Measurements from ENCODE around the gene MPL. TPM values are rescaled to one million over a fixed set of nuclear protein-coding genes. Genes with fewer than 3 reads are reported as not detected.

MPL gene
- total and polyA plus RNA-seq, 9 donors: 0.09 to 0.18 (median 0.14) TPM; not detected in 3

DNA sequence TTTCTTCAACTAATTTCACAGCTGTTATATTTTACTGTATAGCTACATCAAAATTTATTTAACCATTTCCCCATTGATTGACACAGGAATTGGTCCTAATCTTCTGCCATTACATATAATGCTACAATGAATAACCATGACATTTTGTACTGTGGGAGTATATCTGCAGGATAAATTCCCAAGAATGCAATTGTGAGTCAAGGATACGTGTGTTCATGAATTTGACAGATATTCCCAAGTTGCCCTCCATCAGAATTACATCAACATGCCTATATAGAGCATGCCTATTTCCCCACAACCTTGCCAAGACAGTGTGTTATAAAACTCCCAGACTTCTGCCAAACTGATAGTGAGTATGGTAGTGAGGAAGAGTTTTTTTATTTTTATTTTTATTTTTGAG, 39.6 kb upstream of the MPL start:
- H3K9me3 ChIP-seq (replicated peaks; ENCODE audit: control insufficient read depth, low read depth, low read length): no peaks in the 10 kb centered on the region
- no peak overlapping the region for H3K27ac ChIP-seq (ENCODE audit: low read length)
- H3K27me3 ChIP-seq (ENCODE audit: control insufficient read depth, insufficient read depth, low read length): no peaks in the 10 kb centered on the region
- no peak overlapping the region for H3K4me3 ChIP-seq (ENCODE audit: low read length)
- no peaks in the 10 kb centered on the region for H3K36me3 ChIP-seq (ENCODE audit: control insufficient read depth, insufficient read depth, low read length)
- no CpG with 5 or more reads among the region's 1 CpG for WGBS (ENCODE audit: insufficient coverage)
- DNase-seq: no peak
- peaks cover 10% of the 10 kb centered on the region for H3K4me1 ChIP-seq (ENCODE audit: control insufficient read depth, insufficient read depth, low read length)

DNA sequence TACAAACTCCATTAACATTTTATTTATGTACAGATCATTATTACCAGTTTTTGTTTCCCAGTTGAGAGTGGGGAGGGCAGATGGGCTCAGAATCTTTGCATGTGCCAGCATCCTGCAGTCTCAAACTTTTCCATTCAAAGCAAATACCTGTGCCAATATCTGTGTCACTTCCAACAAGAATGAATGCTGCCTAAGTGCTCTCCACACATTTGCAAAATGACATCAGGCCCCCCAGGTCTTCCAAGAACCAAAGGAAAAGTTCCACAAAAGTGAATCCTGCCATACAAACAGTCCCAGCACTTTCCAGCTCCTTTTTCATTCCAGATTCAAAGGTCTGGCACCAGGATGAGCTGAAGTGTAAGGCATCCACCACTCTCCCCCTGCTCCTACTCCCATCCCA, 38.5 kb upstream of the MPL start:
- no peak overlapping the region for H3K4me3 ChIP-seq (ENCODE audit: low read length)
- peak; percentile 42 for DNase-seq
- no peaks in the 10 kb centered on the region for H3K36me3 ChIP-seq (ENCODE audit: control insufficient read depth, insufficient read depth, low read length)
- H3K27ac ChIP-seq (ENCODE audit: low read length): peak overlapping the region; percentile 47
- no peaks in the 10 kb centered on the region for H3K9me3 ChIP-seq (replicated peaks; ENCODE audit: control insufficient read depth, low read depth, low read length)
- H3K27me3 ChIP-seq (ENCODE audit: control insufficient read depth, insufficient read depth, low read length): no peaks in the 10 kb centered on the region
- peaks cover 13% of the 10 kb centered on the region for H3K4me1 ChIP-seq (ENCODE audit: control insufficient read depth, insufficient read depth, low read length)

DNA sequence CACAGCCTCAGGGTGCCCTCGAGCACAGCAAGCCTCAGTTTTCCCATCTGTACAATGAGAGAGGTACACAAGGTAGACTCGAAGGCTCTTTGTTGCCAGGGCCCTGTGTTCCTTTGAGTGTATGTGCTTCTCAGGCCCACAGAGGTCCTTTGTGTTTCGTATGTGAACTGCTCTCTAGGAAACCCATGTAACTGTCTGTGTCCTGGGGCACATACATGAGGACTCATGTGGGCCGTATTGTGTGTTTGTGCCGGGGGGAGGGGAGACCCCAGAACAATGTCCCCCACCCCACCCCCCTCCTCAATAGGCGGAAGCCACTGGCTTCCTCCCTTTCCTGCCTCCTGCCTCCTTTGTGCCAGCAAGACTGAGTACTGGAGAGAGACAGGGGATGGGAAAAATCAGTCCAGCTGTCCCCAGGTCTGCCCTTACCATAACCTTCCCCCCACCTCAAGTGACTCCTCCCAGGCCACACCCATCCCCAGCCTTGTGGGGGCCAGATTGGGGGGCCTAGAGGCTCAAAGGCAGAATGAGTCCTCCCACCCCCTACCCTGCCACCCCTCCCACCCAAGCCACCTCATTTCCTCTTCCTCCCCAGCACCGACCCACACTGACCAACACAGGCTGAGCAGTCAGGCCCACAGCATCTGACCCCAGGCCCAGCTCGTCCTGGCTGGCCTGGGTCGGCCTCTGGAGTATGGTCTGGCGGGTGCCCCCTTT, 37.1 kb upstream of the MPL start, which contains the start of gene TIE1:
TSS of gene TIE1 (plus strand) at position 605 of the 717 bp plus-strand sequence. CDS start at position 695, 90 bp downstream.
- peak; percentile 51 for DNase-seq
- 68% methylated on average over 6 of the region's 10 CpGs for WGBS (ENCODE audit: insufficient coverage)
- peak within 1 kb of the TSS; percentile 31 for H3K4me3 ChIP-seq (ENCODE audit: low read length)
- peak within 1 kb of the TSS; percentile 77 for H3K27ac ChIP-seq (ENCODE audit: low read length)
- H3K4me1 ChIP-seq (ENCODE audit: control insufficient read depth, insufficient read depth, low read length): peaks cover 12% of the 10 kb centered on the region
- H3K9me3 ChIP-seq (replicated peaks; ENCODE audit: control insufficient read depth, low read depth, low read length): no peaks in the 10 kb centered on the region
- no peaks in the 10 kb centered on the region for H3K27me3 ChIP-seq (ENCODE audit: control insufficient read depth, insufficient read depth, low read length)
- H3K36me3 ChIP-seq (ENCODE audit: control insufficient read depth, insufficient read depth, low read length): no peaks in the 10 kb centered on the region

DNA sequence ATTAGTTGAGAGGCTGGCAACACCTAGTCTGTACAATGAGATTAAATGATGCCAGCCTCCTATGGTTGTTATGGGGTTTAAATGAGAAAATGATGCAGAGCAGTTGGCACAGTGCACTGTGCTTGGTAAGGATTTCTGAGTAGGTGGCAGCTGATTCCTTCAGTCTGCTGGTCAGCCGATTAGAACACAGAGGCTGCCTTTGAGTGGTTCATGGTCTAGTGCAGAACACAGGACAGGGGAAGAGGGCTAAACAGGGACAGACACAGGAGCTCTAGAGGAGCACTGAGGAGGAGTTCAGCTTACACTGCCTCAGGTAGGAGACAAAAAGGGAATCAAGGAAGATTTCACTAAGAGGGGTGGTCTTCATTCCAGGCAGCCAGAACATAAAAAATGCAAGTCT, 35.4 kb upstream of the MPL start:
- H3K4me3 ChIP-seq (ENCODE audit: low read length): peak overlapping the region; percentile 14
- no peaks in the 10 kb centered on the region for H3K36me3 ChIP-seq (ENCODE audit: control insufficient read depth, insufficient read depth, low read length)
- DNase-seq: no peak
- H3K9me3 ChIP-seq (replicated peaks; ENCODE audit: control insufficient read depth, low read depth, low read length): no peaks in the 10 kb centered on the region
- H3K4me1 ChIP-seq (ENCODE audit: control insufficient read depth, insufficient read depth, low read length): peaks cover 12% of the 10 kb centered on the region
- no peaks in the 10 kb centered on the region for H3K27me3 ChIP-seq (ENCODE audit: control insufficient read depth, insufficient read depth, low read length)
- WGBS (ENCODE audit: insufficient coverage): 68% methylated on average over 1 of the region's 1 CpG
- no peak overlapping the region for H3K27ac ChIP-seq (ENCODE audit: low read length)

DNA sequence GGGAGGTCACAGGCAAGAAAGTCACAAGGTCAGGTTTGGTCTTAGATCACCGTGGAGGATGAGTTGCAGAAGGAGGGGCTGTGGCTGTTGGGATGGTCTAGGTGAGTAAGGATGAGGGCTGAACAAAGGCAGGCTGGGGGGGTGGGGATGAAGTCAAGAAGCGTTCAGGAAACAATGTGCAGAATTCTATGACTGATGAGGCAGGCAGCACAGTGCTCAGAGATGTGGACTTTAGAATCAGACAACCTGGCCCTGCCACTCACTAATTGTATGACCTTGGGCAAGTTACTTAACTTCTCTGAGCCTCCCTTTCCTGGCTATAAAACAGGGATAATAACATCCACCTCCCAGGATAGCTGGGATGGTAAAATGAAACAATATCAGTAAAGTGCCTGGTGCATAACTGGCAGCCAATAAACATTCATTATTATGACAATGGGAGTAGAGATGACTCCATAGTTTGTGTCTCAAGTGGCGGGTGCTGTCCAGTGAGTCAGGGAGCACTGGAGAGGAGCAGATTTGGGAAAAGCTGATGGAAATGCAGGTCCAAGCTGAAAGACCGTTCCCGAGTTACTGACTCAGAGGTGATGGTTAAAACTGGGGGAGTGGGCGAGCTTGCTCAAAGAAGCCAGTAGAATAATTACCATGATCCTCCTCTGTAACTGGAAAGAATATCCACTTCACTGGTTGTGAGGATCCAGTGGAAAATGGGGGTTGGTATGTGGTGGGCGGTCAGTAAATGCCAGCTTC, 34.7 kb upstream of the MPL start:
- 59% methylated on average over 2 of the region's 7 CpGs for WGBS (ENCODE audit: insufficient coverage)

DNA sequence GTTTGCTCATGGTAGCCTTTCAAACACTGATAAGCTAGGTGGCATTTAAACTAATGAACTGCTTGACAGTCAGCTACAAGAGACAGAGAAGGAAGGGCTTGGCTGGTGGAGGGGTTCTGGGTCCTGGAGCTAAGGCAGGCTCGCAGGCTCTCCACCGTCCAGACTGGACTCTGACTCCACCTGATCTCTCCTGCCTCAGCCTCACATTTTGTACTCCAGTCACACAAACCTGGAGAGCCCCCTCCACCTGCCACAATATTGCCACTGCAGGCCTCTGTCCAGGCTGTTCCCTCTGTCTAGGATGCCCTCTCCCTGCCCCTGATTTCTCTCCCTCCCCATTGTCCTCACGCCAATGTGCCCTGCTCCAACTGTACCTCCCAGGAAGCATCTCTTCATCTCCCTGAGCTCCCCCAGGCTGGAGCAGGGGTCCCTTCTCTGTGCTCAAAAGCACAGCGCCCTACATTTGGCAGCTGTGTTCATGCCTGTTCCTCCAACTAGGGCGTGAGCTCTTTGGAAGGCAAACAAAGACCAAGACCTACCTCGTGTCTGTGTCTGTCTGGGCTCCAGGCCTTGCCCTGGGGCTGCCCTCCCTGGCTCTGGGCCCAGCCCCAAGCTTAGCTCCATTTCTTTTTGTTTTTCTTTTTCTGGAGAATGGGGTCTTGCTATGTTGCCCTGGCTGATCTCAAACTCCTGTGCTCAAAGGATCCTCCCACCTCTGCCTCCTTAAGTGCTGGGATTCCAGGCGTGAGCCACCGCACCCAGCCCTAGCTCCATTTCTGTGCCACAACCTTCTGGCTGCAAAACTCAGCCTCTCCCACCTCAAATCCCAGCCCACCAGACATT, 33.9 kb upstream of the MPL start:
- no peak overlapping the region for H3K27ac ChIP-seq (ENCODE audit: low read length)
- DNase-seq: no peak
- H3K9me3 ChIP-seq (replicated peaks; ENCODE audit: control insufficient read depth, low read depth, low read length): no peaks in the 10 kb centered on the region
- 75% methylated on average over 6 of the region's 8 CpGs for WGBS (ENCODE audit: insufficient coverage)
- no peaks in the 10 kb centered on the region for H3K36me3 ChIP-seq (ENCODE audit: control insufficient read depth, insufficient read depth, low read length)
- no peak overlapping the region for H3K4me3 ChIP-seq (ENCODE audit: low read length)
- H3K4me1 ChIP-seq (ENCODE audit: control insufficient read depth, insufficient read depth, low read length): peaks cover 12% of the 10 kb centered on the region
- H3K27me3 ChIP-seq (ENCODE audit: control insufficient read depth, insufficient read depth, low read length): no peaks in the 10 kb centered on the region

More for the DNA sequence above, 34.7 kb upstream of the MPL start:
- H3K4me1 ChIP-seq (ENCODE audit: control insufficient read depth, insufficient read depth, low read length): peaks cover 12% of the 10 kb centered on the region
- no peaks in the 10 kb centered on the region for H3K36me3 ChIP-seq (ENCODE audit: control insufficient read depth, insufficient read depth, low read length)
- no peak for DNase-seq
- H3K4me3 ChIP-seq (ENCODE audit: low read length): peak overlapping the region; percentile 14
- no peaks in the 10 kb centered on the region for H3K27me3 ChIP-seq (ENCODE audit: control insufficient read depth, insufficient read depth, low read length)
- H3K27ac ChIP-seq (ENCODE audit: low read length): no peak overlapping the region
- no peaks in the 10 kb centered on the region for H3K9me3 ChIP-seq (replicated peaks; ENCODE audit: control insufficient read depth, low read depth, low read length)

DNA sequence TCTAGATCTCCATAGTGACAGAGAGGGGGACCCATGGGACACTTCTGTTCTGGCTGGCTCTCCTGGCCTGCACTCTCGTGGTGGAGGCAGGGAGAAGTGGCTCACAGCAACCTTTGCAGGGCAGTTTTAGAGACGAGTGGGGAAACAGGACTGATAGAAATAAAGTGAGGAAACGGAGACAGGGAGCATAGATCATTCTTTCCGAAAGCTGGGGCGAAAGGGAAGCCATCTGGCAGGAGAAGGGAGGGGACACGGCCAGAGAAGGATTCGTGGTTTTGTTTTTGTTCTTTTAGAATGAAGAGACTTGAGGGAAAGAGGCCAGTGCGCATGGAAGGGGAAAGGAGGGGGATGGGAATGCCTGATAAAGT, 33.3 kb upstream of the MPL start:
- 16% methylated on average over 8 of the region's 8 CpGs for WGBS (ENCODE audit: insufficient coverage)
- H3K27me3 ChIP-seq (ENCODE audit: control insufficient read depth, insufficient read depth, low read length): no peaks in the 10 kb centered on the region
- no peak overlapping the region for H3K4me3 ChIP-seq (ENCODE audit: low read length)
- no peak overlapping the region for H3K27ac ChIP-seq (ENCODE audit: low read length)
- H3K4me1 ChIP-seq (ENCODE audit: control insufficient read depth, insufficient read depth, low read length): peaks cover 12% of the 10 kb centered on the region
- peak; percentile 73 for DNase-seq
- H3K36me3 ChIP-seq (ENCODE audit: control insufficient read depth, insufficient read depth, low read length): no peaks in the 10 kb centered on the region
- no peaks in the 10 kb centered on the region for H3K9me3 ChIP-seq (replicated peaks; ENCODE audit: control insufficient read depth, low read depth, low read length)

DNA sequence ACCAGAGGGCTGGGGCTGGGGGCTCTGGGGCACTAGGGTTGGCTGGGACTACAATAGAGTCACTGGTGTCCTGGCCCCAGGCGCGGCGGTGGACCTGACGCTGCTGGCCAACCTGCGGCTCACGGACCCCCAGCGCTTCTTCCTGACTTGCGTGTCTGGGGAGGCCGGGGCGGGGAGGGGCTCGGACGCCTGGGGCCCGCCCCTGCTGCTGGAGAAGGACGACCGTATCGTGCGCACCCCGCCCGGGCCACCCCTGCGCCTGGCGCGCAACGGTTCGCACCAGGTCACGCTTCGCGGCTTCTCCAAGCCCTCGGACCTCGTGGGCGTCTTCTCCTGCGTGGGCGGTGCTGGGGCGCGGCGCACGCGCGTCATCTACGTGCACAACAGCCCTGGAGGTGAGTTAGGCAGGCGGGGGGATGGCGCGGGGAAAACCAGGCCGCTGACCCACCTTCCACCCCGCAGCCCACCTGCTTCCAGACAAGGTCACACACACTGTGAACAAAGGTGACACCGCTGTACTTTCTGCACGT, 32.8 kb upstream of the MPL start:
- no peak for DNase-seq
- Histone ChIP-seq H3K36me3 (ENCODE audit: control insufficient read depth, insufficient read depth, low read length) (no peaks in the 10 kb centered on the region), H3K27me3 (ENCODE audit: control insufficient read depth, insufficient read depth, low read length) (no peaks in the 10 kb centered on the region), H3K4me1 (ENCODE audit: control insufficient read depth, insufficient read depth, low read length) (peaks cover 9% of the 10 kb centered on the region), H3K27ac (ENCODE audit: low read length) (no peak overlapping the region), H3K4me3 (ENCODE audit: low read length) (no peak overlapping the region), H3K9me3 (replicated peaks; ENCODE audit: control insufficient read depth, low read depth, low read length) (no peaks in the 10 kb centered on the region)
- 86% methylated on average over 34 of the region's 46 CpGs for WGBS (ENCODE audit: insufficient coverage)

DNA sequence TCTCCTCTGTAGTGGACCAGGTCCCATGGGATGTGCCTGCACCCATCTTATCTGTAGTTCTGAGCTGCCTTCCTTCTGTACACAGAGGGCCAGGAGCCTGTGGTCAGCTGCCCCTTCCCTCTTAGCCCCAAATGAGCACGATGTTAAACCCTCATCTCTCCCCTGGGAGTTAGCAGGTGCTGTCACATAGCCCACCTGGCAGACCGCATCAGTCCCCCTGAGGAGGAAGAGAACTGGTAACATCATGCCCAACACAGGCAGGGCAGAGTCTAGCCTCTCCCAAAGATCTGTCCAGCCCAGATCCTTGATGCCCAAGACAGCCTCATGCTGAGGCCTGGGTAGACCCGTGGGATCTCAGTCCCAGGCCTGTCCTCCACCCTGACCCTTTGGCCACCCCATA, 32.2 kb upstream of the MPL start:
- Histone ChIP-seq H3K4me1 (ENCODE audit: control insufficient read depth, insufficient read depth, low read length) (peaks cover 5% of the 10 kb centered on the region), H3K27ac (ENCODE audit: low read length) (no peak overlapping the region), H3K36me3 (ENCODE audit: control insufficient read depth, insufficient read depth, low read length) (no peaks in the 10 kb centered on the region), H3K27me3 (ENCODE audit: control insufficient read depth, insufficient read depth, low read length) (no peaks in the 10 kb centered on the region), H3K4me3 (ENCODE audit: low read length) (no peak overlapping the region), H3K9me3 (replicated peaks; ENCODE audit: control insufficient read depth, low read depth, low read length) (no peaks in the 10 kb centered on the region)
- no peak for DNase-seq
- WGBS (ENCODE audit: insufficient coverage): 100% methylated on average over 1 of the region's 3 CpGs

Measured in muscle of leg (tissue), 11 donors.